GM12873 (cell line): ENCODE data around the gene LEFTY2.

Experiments
- TF ChIP-seq, protein P1 (sequence below): IDR thresholded peaks from 2 replicates; pipeline ENCODE4 v1.5.1; 2012; ENCODE audit warnings: low read depth, mild to moderate bottlenecking, moderate library complexity, low read length, control low read depth; ENCODE audit not compliant: insufficient read depth; ENCODE audit errors: missing control alignments

Gene LEFTY2

GRCh38 chr1:225928186-225929175, 12.5 kb downstream of the LEFTY2 start:
- TF ChIP-seq, protein P1, sequence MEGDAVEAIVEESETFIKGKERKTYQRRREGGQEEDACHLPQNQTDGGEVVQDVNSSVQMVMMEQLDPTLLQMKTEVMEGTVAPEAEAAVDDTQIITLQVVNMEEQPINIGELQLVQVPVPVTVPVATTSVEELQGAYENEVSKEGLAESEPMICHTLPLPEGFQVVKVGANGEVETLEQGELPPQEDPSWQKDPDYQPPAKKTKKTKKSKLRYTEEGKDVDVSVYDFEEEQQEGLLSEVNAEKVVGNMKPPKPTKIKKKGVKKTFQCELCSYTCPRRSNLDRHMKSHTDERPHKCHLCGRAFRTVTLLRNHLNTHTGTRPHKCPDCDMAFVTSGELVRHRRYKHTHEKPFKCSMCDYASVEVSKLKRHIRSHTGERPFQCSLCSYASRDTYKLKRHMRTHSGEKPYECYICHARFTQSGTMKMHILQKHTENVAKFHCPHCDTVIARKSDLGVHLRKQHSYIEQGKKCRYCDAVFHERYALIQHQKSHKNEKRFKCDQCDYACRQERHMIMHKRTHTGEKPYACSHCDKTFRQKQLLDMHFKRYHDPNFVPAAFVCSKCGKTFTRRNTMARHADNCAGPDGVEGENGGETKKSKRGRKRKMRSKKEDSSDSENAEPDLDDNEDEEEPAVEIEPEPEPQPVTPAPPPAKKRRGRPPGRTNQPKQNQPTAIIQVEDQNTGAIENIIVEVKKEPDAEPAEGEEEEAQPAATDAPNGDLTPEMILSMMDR, result no peak

DNA sequence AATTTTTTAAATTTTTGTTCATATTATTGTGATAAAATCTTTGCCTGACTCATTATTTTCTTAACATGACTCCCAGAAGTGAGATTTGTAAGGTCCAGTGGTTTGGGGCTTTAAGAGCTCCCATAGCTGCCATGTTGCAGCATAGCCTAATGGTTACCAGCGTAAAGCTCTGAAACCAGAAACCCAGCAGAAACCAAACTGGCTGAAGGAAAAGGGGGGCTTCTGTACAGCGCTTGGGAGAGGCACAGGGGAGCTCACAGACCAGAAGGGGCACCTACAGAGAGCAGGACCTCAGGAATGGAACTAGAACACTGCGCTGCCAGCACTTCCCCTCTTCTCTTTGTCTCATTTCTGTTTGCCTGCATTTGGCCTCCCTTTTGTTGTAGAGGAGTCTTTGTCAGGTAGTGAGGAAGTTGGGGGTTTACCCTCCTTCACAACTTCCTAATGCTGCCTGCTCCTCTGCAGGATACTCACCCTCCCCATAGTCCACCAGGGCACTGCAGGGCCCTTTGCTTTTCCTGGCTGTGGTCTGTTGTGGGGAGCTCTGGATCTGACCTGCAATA, 14.4 kb downstream of the LEFTY2 start:
- TF ChIP-seq, protein P1, result no peak

DNA sequence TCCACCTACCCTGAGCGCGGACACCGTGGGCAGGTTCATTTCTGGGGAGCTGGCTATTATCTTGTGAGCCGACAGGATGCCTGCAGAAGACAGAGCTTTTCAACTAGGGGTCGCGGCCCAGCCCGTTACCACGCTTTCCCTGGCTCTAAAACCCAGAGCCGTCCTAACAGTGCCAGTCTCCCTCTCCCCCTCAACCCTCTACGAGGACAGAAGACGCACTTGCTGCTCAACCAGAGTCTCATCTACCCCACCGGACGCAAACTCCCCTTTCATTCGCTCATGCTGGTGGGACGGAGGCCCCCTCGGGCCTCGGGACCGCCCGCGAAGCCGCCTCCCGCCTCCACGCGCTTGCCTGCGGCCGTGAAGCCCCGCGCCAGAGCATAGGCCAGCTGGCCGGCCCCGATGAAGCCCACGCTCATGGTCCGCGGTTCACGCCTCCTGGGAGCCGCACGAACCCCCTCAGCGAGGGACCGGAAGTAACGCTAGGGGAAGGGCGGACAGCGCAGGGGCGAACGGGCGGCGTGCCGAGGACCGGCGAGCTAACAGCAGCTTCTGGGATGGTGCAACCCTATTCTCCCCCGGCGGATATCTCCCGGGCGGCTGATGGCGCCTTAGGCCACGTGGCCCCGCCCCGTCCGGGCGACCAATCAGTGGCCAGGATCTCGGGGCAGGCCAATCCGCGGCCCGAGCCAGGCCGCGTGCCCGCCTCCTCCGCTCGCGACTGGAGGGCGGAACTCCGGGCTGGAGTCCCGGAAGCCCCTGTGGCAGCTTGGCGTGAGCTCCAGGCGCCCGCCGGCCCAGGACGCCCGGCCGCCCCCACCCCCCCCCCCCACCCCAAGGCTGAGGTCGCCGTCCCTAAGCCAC, 17.1 kb downstream of the LEFTY2 start, which contains the start of gene PYCR2:
Gene PYCR2, minus strand, starts transcription at position 559 of the 864 bp plus-strand sequence. Its CDS starts 140 bp downstream, at position 419.
- TF ChIP-seq, protein P1, result no peak

- TF ChIP-seq, protein P1, result no peak
Measured at GRCh38 chr1:225923381-225923691, 17.7 kb downstream of the LEFTY2 start.

DNA sequence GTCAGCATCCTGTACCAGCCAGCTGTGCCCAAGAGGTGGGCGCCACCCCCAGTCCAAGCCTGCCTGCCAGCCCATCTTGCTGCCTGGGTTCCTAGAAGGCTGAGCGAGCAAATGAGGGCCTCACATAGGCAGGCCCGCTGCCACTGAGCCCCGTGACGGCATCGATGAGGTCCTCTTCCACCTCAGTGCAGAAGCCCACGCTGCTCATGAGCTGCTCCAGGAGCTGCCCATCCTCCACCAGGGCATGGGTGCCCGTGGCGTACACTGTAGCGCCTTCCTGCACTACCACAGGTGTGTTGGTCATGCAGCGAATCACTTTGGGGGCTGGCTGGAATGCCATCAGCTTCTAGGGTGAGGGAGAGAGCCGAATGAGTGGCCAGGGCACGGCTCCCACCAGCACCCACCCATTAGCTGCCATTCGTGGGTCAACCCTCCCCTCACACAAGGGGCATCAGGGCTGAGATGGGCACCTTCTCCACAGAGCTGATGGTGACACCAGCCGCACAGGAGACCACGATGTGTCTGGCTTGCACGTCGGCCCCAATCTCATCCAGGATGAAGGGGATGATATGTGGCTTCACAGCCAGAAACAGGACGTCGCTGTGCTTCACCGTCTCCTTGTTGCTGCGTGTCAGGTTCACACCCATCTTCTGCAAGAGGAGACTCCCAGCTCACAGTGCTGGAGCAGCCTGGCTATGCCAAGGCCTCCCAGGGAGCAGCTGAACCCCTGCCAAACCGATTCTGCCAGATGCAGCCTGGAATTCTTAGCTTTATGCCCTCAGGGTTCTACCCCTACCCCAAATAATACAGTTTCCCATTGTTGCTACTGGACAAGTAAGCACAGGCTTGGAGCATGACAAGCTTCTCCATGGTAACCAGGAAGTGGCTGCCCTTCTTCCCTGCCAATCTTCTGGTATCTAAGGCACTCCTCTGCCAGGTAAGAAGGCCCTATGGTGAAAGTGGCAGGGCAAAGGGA, 19.0 kb downstream of the LEFTY2 start:
- TF ChIP-seq, protein P1, result no peak

DNA sequence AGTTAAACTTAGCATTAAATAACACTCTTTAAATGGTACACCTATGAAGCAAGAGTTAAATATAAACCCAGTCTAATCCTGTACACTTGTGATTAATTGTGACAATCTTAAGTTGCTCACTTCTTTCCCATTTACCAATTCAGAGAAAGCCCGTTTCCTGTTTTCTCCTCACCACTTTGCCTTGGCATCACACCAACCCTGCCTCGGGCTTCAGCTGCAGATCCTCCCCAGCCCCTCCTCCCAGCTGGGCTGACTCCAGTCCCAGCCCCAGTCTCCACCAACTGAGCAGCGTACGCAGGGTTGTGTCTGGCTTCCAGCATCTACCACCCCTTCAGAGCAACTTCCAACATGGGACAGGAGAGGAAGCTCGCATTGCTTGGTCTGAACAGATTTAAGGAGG, 21.1 kb downstream of the LEFTY2 start:
- TF ChIP-seq, protein P1, result no peak
